GM19193 (cell line): ENCODE results near the gene PBOV1.

Source experiments
- POLR2A ChIP-seq: IDR thresholded peaks from 4 replicates; pipeline ENCODE4 v1.6.1; 2011; ENCODE audit not compliant: insufficient read depth, insufficient read length; ENCODE audit errors: extremely low read depth

The PBOV1 gene

GRCh38 chr6:138218449-138218848, at the start of gene PBOV1:
Gene PBOV1, minus strand, starts transcription at chr6:138218491. Its CDS starts 96 bp downstream, at chr6:138218395.
- no peak for TF ChIP-seq POLR2A

- no peak for TF ChIP-seq POLR2A
Observed at GRCh38 chr6:138266095-138266494, 47.8 kb upstream of the PBOV1 start.

GRCh38 chr6:138264372-138264880, 46.1 kb upstream of the PBOV1 start:
- no peak for TF ChIP-seq POLR2A

- no peak for TF ChIP-seq POLR2A
Observed at GRCh38 chr6:138263963-138264362, 45.7 kb upstream of the PBOV1 start.

DNA sequence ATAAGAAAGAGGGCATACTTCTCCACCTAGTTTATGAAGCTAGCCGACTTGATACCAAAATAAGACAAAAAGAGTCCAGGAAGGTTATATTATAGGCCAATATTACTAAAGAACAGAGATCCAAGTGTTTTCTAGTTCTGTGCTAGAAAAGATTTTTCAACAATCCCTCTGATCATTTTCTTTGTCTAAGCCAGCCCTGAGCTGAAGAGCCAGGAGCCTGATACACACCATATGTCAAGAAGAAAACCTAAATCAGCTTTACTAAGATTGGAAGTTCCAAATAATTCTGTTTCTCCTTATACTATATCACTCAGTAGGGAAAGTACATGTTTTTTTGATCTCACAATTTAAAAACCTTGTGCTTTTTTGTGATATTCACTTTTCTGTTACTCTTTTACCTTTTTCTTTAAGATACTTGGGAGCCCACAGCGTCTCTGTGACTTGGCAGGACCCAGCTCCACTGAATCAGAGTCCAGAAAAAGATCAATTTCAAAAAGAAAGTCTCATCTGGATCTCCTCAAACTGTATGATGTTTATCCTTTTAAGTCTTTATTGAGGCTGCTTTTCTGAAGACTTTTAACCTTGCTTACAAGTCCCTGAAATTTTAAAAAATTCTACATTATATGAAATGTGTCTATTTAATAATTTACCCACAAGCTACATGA, 43.0 kb upstream of the PBOV1 start:
- no peak for TF ChIP-seq POLR2A

DNA sequence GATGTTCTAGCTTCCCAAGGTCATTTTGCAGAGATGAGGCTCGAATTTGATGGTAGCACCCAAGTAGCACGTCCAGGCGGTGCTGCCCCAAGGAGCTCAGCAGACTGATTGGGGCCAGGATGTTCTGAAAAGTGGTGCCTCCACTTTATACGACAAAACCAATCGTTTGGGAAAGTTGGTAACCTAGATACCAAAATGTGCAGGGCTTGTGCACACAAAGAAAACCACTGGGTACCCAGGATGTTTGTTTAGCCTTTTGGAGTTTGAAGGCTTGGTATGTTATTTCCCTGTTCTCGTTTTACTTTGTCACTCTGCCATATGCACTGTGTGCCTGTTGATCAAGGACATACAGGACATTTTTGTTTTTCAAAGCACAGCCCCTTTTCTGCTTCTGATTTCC, 40.7 kb upstream of the PBOV1 start:
- TF ChIP-seq POLR2A, result no peak

DNA sequence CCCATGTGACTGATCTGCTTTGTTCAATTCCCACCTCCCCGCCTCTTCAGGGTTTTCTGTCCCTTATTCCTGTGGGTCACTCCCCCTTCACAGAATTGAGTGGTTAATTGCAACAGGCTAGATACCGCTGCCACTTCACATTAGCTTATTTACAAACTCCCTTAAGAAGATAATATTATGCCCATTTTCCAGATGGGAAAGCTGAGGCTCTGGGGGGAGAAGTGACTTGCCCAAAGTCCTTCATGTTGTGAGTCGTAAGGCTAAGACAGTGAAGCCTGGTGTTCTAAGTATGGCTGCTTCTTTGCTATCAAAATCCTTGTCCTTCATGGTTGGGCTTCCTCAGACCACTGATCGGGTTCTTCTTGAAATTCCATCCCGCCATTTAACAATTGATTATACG, 39.9 kb upstream of the PBOV1 start:
- TF ChIP-seq POLR2A, result no peak

DNA sequence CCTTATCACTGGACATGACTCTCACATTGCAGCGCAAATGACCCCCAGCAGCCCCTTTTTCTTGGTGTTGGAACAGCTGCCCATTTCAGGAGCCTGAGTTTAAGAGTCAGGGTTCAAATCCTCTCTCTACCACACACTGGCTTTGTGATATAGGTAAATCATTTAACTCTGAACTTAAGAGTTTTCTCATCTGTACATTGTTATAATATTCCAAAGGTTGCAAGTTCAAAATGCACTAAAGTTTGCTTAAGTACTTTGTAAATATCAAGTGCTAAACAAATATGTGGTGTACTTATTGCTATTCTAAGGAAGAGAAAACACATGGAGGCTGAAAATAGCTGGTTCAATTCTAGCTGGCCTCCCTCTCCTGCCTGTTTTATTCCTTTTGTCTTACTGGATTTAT, 39.3 kb upstream of the PBOV1 start:
- no peak for TF ChIP-seq POLR2A

GRCh38 chr6:138255443-138255842, 37.2 kb upstream of the PBOV1 start:
- no peak for TF ChIP-seq POLR2A

DNA sequence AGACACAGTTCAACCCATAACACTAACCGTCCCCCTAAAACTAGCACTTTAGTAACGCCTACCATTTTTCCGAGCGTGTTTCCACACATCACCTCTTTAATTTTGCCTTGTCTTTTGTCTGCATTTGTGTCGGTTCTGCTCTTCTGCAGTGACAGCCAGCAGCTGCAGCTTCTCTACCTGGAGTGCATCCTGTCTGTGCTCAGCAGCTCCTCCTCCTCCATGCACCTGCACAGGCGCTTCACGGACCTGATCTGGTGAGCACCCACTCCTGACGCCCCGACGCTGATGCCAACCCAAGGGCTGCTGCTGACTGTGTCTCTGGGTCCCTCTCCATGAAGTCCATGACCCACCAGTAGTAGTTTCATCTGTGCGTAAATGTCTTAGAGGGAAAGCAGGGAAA, 35.4 kb upstream of the PBOV1 start:
- TF ChIP-seq POLR2A, result no peak

DNA sequence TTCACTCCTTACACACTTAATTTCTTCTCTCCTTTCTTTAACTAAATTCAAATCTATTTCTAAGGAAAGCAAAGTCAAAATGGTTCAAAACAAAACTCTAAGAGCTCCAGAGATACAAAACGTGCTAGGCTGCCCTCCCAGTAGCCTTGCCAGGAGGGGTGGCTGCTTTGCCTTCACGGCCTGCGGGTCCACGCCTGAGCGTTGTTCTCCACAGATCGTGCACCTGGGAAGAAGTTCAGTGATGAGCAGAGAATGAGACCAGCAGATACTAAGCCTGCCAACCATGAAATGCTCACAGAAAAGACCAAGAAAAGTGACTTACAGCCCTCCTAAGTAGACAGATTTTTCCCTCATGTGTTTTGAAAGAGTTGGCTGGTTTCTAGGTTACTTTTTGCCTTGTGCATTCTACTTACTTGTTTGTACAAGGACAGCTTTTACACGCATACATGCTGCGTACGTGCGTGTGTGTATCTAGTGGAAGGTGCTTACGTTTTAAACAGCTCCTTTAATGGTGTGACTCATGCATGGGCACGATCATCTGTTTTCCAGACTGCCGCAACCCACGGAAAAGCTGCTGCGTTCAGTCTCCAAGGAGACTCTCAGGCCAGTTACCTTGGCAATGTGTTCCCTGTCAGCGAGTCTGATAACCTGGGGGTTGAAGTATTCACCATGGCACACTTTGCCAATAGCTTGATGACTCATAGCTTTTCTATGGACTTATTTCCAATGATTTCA, 32.4 kb upstream of the PBOV1 start:
- TF ChIP-seq POLR2A, result no peak

GRCh38 chr6:138250053-138250452, 31.8 kb upstream of the PBOV1 start:
- no peak for TF ChIP-seq POLR2A

DNA sequence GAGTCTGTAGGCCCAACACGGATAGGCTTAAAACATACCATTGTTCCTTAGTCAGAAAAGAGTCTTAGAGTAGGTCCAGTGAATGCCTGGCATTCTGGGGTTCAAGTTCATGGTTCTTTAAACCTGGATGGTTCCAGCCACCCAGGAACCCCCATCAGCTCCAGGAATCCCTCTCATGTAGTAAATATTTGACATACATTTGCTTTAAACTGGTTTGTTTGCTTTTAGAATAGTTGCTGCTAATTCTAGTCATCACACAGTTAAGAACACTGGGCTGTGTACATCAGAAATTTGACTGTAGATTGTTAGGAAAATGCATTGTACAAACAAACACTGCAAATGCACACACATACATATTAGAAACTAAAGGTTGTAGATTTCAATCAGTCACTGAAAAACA, 30.6 kb upstream of the PBOV1 start:
- TF ChIP-seq POLR2A, result no peak

GRCh38 chr6:138248011-138248410, 29.7 kb upstream of the PBOV1 start:
- no peak for TF ChIP-seq POLR2A

DNA sequence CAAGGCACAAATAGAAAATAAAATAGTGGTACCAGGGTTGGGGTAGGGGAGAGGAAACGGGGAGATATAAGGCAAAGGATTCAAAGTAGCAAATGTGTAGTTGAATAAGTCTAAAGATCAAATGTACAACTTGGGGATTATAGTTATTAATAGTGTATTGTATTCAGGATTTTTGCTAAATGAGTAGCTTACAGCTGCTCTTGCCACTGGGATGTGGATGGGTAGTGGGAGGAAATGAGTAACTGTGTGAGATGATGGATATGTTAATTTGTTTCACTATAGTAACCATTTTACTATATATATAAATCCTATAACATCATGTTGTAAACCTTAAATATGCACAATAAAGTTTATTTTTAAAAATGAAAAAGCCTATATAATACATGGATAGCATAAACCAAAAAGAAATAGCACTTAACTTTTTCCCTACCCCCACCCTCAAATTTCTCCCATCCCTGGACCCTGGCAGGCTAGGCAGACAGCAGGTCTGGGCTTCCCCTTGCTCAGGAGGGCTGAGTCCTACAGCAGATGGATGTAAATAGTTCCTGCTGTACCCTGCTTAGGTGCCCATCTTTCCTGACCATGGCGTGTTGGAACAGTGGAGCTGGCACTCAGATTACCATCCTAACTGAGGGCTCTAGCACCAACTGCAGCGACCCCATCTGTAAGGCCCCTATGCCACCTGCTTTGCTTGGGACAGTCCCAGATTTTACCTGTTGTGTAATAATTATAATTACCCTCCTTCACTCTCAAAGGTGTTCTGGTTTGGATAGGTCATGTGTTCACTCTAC, 28.6 kb upstream of the PBOV1 start:
- TF ChIP-seq POLR2A, result no peak
